Dendritic cell treated with granulocyte-macrophage colony-stimulating factor and Interleukin-4, amounts not matched to agents 40 ng/mL and 50 ng/mL, for 4 days (primary cell): Measurements from ENCODE around the gene GPATCH2.

Experiments
- H3K27ac Mint-ChIP-seq: one replicate; pipeline ENCODE4 v1.8.0; 2022; ENCODE audit warnings: mild to moderate bottlenecking, mixed read lengths
- H3K27me3 Mint-ChIP-seq: one replicate; pipeline ENCODE4 v1.8.0; 2022; ENCODE audit warnings: mild to moderate bottlenecking, mixed read lengths
- H3K36me3 Mint-ChIP-seq: one replicate; pipeline ENCODE4 v1.8.0; 2022; ENCODE audit warnings: low read depth, mixed read lengths
- H3K4me1 Mint-ChIP-seq: one replicate; pipeline ENCODE4 v1.8.0; 2022; ENCODE audit warnings: low read depth, mixed read lengths
- H3K4me3 Mint-ChIP-seq: one replicate; pipeline ENCODE4 v1.8.0; 2022; ENCODE audit warnings: mild to moderate bottlenecking, moderate library complexity, mixed read lengths
- H3K9me3 Mint-ChIP-seq: one replicate; pipeline ENCODE4 v1.8.0; 2022; ENCODE audit warnings: mixed read lengths
- intact Hi-C: fragments of 100-400 bp; cut with micrococcal nuclease; formaldehyde crosslinking; loops from one replicate; pipeline ENCODE4 v1.15.0; 2022

Gene GPATCH2

GRCh38 chr1:217563179-217563578, 67.7 kb downstream of the GPATCH2 start:
- intact Hi-C loops, result no loop called here
- Mint-ChIP-seq H3K4me3 (no peak overlapping the region), H3K27ac (no peak overlapping the region)

GRCh38 chr1:217562229-217562878, 68.5 kb downstream of the GPATCH2 start:
- no peaks in the 10 kb centered on the region for H3K9me3 Mint-ChIP-seq
- intact Hi-C loops, result no loop called here
- H3K4me3 Mint-ChIP-seq, result no peak overlapping the region
- H3K27ac Mint-ChIP-seq, result no peak overlapping the region
- H3K27me3 Mint-ChIP-seq, result no peaks in the 10 kb centered on the region
- no peaks in the 10 kb centered on the region for H3K36me3 Mint-ChIP-seq
- no peaks in the 10 kb centered on the region for H3K4me1 Mint-ChIP-seq

More at GRCh38 chr1:217563179-217563578, 67.7 kb downstream of the GPATCH2 start:
- Mint-ChIP-seq H3K36me3 (no peaks in the 10 kb centered on the region), H3K27me3 (no peaks in the 10 kb centered on the region), H3K4me1 (no peaks in the 10 kb centered on the region), H3K9me3 (no peaks in the 10 kb centered on the region)

GRCh38 chr1:217561446-217561845, 69.4 kb downstream of the GPATCH2 start:
- no peak overlapping the region for H3K4me3 Mint-ChIP-seq
- no peaks in the 10 kb centered on the region for H3K36me3 Mint-ChIP-seq
- H3K27me3 Mint-ChIP-seq, result no peaks in the 10 kb centered on the region
- intact Hi-C loops, result no loop called here
- no peaks in the 10 kb centered on the region for H3K9me3 Mint-ChIP-seq
- H3K4me1 Mint-ChIP-seq, result no peaks in the 10 kb centered on the region
- no peak overlapping the region for H3K27ac Mint-ChIP-seq

- Mint-ChIP-seq H3K27ac (no peak overlapping the region), H3K9me3 (no peaks in the 10 kb centered on the region), H3K27me3 (no peaks in the 10 kb centered on the region), H3K36me3 (no peaks in the 10 kb centered on the region), H3K4me3 (no peak overlapping the region), H3K4me1 (no peaks in the 10 kb centered on the region)
- intact Hi-C loops, result no loop called here
Observed at GRCh38 chr1:217554849-217555248, 76.0 kb downstream of the GPATCH2 start.

GRCh38 chr1:217553949-217554509, 76.9 kb downstream of the GPATCH2 start:
- peaks cover 8% of the 10 kb centered on the region for H3K9me3 Mint-ChIP-seq
- H3K4me3 Mint-ChIP-seq, result no peak overlapping the region
- H3K36me3 Mint-ChIP-seq, result no peaks in the 10 kb centered on the region
- H3K27ac Mint-ChIP-seq, result no peak overlapping the region
- H3K27me3 Mint-ChIP-seq, result no peaks in the 10 kb centered on the region
- no peaks in the 10 kb centered on the region for H3K4me1 Mint-ChIP-seq
- intact Hi-C loops, result no loop called here

GRCh38 chr1:217552339-217552951, 78.4 kb downstream of the GPATCH2 start:
- no peak overlapping the region for H3K27ac Mint-ChIP-seq
- peaks cover 14% of the 10 kb centered on the region for H3K36me3 Mint-ChIP-seq
- no peak overlapping the region for H3K4me3 Mint-ChIP-seq
- intact Hi-C loops, result no loop called here
- H3K4me1 Mint-ChIP-seq, result no peaks in the 10 kb centered on the region
- peaks cover 24% of the 10 kb centered on the region for H3K9me3 Mint-ChIP-seq
- no peaks in the 10 kb centered on the region for H3K27me3 Mint-ChIP-seq

GRCh38 chr1:217542837-217543236, 88.1 kb downstream of the GPATCH2 start:
- Mint-ChIP-seq H3K27ac (no peak overlapping the region), H3K4me3 (no peak overlapping the region), H3K4me1 (no peaks in the 10 kb centered on the region), H3K36me3 (peaks cover 3% of the 10 kb centered on the region), H3K9me3 (peaks cover 20% of the 10 kb centered on the region), H3K27me3 (no peaks in the 10 kb centered on the region)
- intact Hi-C loops, result no loop called here

- Mint-ChIP-seq H3K9me3 (peaks cover 14% of the 10 kb centered on the region), H3K36me3 (no peaks in the 10 kb centered on the region), H3K27ac (no peak overlapping the region), H3K4me3 (no peak overlapping the region), H3K27me3 (no peaks in the 10 kb centered on the region), H3K4me1 (no peaks in the 10 kb centered on the region)
- intact Hi-C loops, result no loop called here
Observed at GRCh38 chr1:217542136-217542777, 88.6 kb downstream of the GPATCH2 start.

GRCh38 chr1:217540321-217540720, 90.6 kb downstream of the GPATCH2 start:
- Mint-ChIP-seq H3K27ac (no peak overlapping the region), H3K4me1 (no peaks in the 10 kb centered on the region), H3K4me3 (no peak overlapping the region), H3K9me3 (peaks cover 5% of the 10 kb centered on the region), H3K36me3 (no peaks in the 10 kb centered on the region), H3K27me3 (no peaks in the 10 kb centered on the region)
- intact Hi-C loops, result no loop called here

- intact Hi-C loops, result no loop called here
- no peaks in the 10 kb centered on the region for H3K27me3 Mint-ChIP-seq
- H3K4me3 Mint-ChIP-seq, result no peak overlapping the region
- no peaks in the 10 kb centered on the region for H3K36me3 Mint-ChIP-seq
- no peaks in the 10 kb centered on the region for H3K4me1 Mint-ChIP-seq
- peaks cover 2% of the 10 kb centered on the region for H3K9me3 Mint-ChIP-seq
- H3K27ac Mint-ChIP-seq, result no peak overlapping the region
Observed at GRCh38 chr1:217539510-217539909, 91.4 kb downstream of the GPATCH2 start.

- intact Hi-C loops, result no loop called here
- Mint-ChIP-seq H3K27me3 (no peaks in the 10 kb centered on the region), H3K9me3 (no peaks in the 10 kb centered on the region), H3K36me3 (no peaks in the 10 kb centered on the region), H3K4me3 (no peak overlapping the region), H3K4me1 (no peaks in the 10 kb centered on the region), H3K27ac (no peak overlapping the region)
Observed at GRCh38 chr1:217535601-217536377, 95.1 kb downstream of the GPATCH2 start.

- H3K27ac Mint-ChIP-seq, result no peak overlapping the region
- no peaks in the 10 kb centered on the region for H3K4me1 Mint-ChIP-seq
- H3K4me3 Mint-ChIP-seq, result no peak overlapping the region
- intact Hi-C loops, result no loop called here
- no peaks in the 10 kb centered on the region for H3K27me3 Mint-ChIP-seq
- H3K36me3 Mint-ChIP-seq, result no peaks in the 10 kb centered on the region
- H3K9me3 Mint-ChIP-seq, result peaks cover 2% of the 10 kb centered on the region
Observed at GRCh38 chr1:217534566-217534965, 96.3 kb downstream of the GPATCH2 start.

GRCh38 chr1:217528271-217528670, 102.6 kb downstream of the GPATCH2 start:
- H3K4me1 Mint-ChIP-seq, result no peaks in the 10 kb centered on the region
- H3K27me3 Mint-ChIP-seq, result no peaks in the 10 kb centered on the region
- peaks cover 7% of the 10 kb centered on the region for H3K9me3 Mint-ChIP-seq
- intact Hi-C loops, result no loop called here
- no peak overlapping the region for H3K27ac Mint-ChIP-seq
- H3K4me3 Mint-ChIP-seq, result no peak overlapping the region
- H3K36me3 Mint-ChIP-seq, result peaks cover 6% of the 10 kb centered on the region

GRCh38 chr1:217527151-217527550, 103.7 kb downstream of the GPATCH2 start:
- H3K4me3 Mint-ChIP-seq, result no peak overlapping the region
- H3K27me3 Mint-ChIP-seq, result no peaks in the 10 kb centered on the region
- H3K9me3 Mint-ChIP-seq, result peaks cover 7% of the 10 kb centered on the region
- H3K4me1 Mint-ChIP-seq, result no peaks in the 10 kb centered on the region
- intact Hi-C loops, result no loop called here
- H3K36me3 Mint-ChIP-seq, result peaks cover 6% of the 10 kb centered on the region
- H3K27ac Mint-ChIP-seq, result no peak overlapping the region
